Activated T-helper 9 cell treated with anti-CD3 and anti-CD28 coated beads, Interleukin-2, amount 50 U/mL, for 16 hours (primary cell): ENCODE measurements around the gene JAZF1.

Experiments
- DNase-seq: peaks from one replicate; pipeline ENCODE4 v3.0.0-alpha.2; 2020; ENCODE audit warnings: low read depth

The JAZF1 gene

DNA sequence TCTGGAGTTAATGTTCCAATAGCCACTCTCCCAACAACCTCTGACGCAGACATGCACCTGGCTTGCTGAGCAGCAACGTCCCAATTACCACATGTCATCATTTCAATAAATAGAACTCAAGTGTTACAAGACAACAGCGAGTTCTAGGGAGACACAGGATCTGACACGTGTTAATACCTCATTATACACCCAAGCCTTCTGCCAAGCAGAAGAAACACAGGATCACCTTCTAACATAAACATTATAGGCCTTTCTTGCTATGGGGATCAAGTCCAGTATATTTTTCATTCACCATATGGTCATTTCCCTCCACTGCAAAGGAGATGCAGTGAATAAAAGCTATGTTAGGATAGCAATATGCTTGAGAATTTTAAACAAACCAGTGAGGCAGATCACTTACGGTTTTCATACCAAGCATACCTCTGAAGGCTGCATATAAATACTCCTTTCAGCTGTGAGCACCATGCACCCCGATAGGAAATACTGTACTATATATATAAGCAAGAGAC lies 74.2 kb downstream of the JAZF1 start:
- no peak for DNase-seq

DNA sequence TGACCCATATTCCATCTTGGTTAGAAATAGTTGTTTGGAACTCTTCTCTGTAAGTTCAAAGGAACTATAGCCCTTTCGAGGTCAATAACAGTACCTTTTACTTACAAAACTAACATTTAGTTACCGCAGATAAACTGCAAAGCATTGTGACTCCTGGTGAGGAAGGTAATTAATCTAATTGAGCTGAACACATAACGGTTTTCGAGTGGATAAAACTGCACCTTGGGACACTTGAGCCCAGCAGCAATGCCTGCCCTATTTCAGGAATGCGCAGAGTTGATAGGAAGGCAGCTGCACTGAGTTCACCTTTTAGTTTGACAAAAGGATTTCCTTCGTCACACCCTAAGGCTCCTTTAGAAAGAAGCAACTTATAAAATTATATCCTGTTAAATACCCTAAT lies 75.4 kb downstream of the JAZF1 start:
- no peak for DNase-seq

DNA sequence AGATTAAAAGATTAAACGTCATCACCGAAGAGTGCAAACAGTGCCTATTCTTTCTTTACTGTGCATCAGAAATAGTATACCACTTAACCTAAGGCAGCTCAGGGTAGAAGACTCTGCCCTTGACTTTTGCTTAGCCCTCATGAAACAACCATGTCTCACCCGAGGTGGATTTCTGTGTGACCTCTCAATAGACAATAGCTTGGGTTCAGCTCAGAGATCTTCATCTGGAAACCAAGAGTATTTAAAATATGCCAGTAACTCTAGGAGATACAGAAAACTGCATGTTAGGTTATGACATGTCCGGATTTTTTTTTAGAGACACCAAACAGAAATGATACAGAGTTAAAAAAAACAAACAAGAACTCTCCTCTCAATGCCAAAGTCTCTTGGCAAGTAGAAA lies 75.8 kb downstream of the JAZF1 start:
- DNase-seq: no peak

DNA sequence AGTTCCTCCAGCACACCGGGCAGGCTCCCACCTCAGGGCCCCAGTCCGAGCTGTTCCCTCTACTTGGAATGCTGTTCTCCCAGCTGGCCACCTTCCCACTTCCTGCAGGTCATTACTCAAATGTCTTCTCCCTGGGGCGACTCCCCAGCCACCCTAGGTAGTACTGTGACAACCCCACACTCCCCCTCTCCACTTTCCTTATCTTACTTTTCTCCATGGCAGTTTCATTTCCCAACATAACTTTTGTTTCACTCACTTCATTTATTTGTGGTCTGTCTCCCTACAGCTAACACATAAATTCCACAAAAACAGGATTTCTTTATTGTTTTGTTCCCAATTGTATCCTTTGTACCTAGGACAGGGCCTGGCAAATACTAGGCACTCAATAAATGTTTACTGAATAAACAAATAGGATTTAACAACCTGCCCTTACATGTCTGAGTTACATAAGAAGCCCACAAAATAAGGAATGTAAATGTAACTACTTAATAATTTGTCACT lies 76.5 kb downstream of the JAZF1 start:
- DNase-seq: no peak

GRCh38 chr7:28102797-28103196 lies 77.8 kb downstream of the JAZF1 start:
- no peak for DNase-seq

GRCh38 chr7:28096713-28097112 lies 83.9 kb downstream of the JAZF1 start:
- peak; percentile 9 for DNase-seq

- no peak for DNase-seq
Observed at GRCh38 chr7:28095231-28095630, 85.4 kb downstream of the JAZF1 start.

GRCh38 chr7:28093623-28094232 lies 86.9 kb downstream of the JAZF1 start:
- peak; percentile 20 for DNase-seq

- no peak for DNase-seq
Observed at GRCh38 chr7:28091190-28091589, 89.4 kb downstream of the JAZF1 start.

DNA sequence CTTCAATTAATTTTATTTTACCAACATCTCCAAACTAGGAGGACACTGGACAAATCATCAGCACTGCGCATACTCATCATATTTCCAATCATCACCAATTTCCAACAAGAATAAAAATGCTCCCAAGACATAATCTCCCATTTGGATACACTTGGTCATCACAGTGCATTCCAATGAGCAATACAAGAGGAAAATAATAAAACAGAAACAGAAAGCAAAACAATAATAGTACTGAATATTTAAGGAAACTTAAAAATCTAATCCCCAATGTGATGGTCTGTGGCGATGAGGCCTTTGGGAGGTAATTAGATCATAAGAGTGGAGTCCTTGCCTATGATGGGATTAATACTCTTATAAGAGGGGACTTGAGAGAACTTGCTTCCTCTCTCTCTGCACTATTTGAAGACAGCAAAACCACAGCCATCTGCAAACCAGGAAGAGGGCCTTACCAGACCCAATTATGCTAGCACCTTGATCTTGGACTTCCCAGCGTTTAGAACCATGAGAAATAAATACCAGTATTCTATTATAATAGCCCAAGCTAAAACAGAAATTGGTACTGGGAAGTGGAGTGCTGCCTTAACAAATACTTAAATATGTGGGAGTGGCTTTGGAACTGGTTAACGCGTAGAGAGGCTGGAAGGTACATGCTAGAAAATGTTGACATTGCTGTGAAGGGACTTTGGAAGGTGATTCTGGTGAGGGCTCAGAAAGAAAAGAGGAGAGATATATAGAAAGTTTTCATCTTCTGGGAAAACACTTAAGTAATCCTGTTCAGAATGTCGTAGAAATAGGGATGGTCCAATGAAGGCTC lies 91.5 kb downstream of the JAZF1 start:
- no peak for DNase-seq

DNA sequence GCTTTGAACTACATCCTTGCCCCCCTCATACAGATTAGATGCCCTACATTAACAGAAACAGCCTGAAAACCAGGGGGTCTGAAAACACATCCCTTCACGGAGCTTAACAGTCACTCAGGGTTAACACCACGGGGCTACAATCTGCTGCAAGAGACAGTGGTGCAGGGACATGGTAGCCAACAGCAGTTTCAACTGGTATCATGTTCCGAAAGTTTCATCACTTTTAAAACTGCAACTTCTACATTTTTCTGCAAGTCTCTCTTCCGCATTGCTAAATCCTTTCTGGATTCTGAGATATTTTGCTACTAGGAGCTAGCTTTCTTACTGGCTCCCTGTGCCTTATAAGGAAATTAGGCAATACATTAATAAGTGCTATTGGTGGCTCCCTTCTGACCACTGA lies 92.6 kb downstream of the JAZF1 start:
- DNase-seq: no peak

DNA sequence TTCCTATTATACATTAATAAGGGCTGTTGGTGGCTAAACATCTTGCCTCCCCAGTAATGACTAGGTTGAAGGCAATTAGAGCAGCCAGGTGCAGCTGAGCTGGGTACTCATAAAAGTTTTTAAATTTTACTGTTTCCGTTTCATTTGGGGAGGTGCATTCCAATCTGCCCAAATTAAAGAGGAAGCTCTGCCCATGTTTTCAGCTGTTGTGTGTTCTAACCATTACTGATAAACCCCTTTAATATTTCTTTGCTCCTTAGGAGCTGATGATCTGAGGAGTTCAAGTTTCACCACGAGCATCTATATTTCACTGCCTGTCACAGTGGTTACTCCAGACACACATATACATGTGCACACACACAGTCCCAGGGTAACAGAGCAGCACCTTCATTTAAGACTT lies 94.4 kb downstream of the JAZF1 start:
- no peak for DNase-seq

DNA sequence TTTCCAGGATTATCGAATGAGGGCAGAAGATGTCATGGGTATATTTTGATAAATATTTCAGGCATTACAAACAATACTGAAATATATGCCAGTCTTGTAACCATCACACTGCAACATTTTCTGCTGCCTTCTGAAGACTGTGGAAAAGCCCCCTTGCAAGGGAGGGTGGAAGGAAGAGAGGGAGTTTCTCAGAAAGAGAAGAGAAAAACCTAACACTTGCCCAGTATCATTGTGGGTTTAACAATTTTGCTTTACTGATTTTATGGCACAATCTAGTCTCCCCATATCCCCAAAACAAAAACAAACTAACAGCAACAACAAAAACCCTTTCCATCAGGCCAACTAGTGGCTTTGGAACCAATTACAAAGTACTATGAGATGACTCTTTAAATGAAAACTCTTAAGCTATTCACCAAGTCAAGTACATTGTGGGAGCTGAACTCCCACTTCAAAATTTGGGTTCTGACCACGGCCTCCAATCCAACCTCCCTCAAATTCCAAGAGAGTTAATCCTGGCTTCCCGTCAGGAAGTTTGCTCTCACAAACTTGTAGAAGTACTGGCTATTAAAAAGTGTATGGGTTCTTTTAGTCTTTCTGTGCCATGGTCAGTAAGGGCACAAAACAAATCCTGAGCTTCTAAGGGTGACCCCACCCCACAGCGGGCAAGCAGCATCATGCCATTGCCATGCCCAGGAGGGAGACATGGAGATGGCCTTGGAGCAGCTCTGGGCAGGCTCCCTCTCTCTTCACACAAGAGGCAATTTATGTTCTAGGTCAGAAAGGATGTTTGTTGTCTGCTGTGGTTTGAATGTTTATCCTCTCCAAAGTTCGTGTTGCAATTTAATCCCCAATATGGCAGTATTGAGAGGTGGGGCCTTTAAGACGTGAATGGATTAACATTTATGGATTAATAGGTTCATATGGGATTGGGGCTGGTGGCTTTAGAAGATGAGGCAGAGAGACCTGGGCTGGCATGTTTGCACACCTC lies 96.3 kb downstream of the JAZF1 start:
- DNase-seq: no peak

DNA sequence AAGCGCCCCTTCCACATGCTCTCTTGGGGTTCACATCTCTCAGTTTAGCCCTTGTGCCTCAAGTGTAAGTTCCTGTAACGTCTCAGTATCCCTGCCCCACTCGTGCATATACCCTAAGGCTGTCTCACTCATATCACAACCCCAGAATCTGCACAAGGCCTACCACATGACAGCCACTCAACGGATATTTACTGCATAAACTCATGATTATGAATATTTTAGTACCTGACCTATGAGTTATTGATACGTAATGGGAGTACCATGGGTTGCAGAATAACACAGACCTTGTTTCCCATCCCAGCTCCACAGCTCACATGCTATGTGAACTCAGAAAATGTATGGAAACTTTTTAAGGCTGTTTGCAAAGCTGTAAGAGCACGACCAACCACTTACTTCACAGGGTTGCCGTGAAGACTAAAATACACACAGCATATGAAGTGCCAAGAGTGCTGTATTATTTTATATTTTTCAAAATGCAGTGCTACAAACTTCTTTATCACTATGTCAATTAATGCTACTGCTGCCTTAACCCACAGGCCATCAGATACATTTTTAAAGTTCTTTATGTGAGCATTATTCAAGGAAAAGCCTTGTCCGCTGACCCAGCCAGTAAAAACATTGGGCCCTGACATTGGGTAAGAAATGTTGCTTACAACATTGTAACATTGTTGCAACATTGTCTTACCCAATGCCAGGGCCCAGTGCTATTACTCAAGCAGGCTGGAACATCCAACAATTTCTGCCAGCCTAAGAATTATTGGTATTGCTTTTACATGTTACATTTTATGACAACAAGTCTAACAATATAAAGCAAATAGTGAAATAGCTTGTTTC lies 97.2 kb downstream of the JAZF1 start:
- DNase-seq: no peak

DNA sequence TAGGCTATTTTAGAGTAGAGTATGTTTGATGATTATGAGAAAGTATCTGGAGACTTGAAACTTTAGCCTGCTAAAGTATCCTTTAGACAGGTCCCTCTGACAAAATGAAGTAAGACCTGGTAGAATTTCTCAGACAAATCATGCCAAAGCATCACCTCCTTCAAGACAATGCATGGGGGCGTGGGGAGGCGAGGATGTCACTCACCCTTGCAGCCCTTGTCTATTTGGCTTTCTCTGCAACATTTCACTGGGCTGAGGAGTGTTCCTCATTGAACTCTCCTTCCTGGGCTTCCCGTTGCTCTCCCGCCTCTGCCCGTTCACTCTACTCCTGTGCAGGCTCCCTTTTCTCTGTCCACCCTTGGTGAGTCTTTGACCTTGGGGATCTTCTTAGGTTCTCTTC lies 98.5 kb downstream of the JAZF1 start:
- DNase-seq: no peak

DNA sequence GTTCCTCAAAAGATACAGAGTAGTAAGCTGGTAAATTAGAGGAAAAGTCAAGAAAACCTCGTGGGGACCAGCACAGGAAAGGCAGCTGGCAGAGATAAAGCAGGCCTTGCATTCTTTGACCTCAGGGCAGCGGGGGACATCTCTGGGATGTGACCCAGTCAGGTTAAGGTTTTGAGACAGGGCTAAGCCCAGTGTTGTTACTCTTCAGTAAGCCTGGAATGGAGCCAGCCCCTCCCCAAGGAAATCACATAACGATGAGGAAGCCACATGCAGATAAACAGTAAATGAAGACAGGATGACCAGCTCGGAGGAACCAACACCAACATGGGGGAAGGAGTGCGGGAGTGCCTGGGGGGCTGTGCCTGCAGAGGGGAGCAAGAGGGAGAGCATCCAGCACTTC lies 99.6 kb downstream of the JAZF1 start:
- no peak for DNase-seq

GRCh38 chr7:28078036-28078901 lies 102.3 kb downstream of the JAZF1 start:
- DNase-seq: peak; percentile 23

DNA sequence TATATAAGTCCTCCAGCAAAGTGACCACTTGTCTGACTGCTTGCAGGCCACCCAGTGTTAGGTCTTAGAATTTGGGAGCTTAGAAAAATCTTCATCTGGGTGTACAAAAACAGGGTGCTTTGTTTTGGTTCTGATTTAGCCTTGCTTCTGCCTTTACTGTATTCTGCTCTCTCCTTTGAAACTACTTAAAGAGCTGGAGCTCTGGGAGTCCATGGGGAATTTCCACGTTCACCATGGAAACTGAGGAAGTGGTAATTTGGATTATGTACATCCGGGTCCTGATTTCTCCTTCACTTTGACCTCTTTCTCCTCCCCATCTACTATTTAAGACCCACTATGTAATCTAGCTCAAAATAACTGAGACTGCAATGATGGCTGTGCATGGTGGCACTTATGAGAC lies 103.0 kb downstream of the JAZF1 start:
- no peak for DNase-seq

DNA sequence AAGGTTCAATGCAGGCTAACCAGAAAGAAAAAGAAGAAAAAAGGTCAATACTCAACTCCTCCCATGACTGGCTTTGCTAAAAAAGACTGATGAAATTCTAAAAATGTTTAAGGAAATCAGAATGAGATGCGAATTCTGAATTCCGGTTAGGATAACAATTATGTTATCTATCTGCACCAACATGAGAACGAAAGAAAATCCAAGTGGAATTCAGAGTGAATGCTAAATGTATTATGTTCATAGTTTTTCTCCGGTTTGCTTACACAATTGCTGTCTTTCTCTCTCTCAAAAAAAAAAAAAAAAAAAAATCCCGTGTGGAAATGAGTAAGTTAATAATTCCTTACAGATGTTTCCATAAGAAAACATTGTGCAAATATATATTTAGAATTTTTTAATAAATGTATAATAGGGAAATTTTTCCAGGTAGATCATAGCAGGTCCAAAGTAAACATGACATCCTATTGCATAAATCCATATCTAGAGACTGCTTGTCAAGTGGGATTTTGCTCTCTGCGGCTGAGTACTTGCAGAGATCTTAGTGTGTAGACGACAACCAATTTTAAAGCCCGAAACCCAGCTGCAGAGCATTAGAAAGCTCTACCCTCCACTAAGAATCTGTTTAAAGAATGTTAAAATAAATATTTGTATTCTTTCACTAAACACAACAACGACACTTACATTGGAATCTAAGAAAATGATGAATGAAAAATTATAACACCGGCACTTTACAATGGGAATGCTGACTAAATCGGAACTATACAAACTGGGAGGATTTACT lies 104.0 kb downstream of the JAZF1 start:
- no peak for DNase-seq
